Activated CD4-positive, alpha-beta T cell treated with anti-CD3 and anti-CD28 coated beads, Interleukin-2, amount 50 U/mL, for 16 hours (primary cell): ENCODE results near the gene RPS24.
"Not testable (repeated sequence)": the region's sequence is repeated elsewhere in the genome, so short reads cannot be mapped to it uniquely, and the experiment has no call there.

Experiments used
- DNase-seq: peaks from one replicate; pipeline ENCODE4 v3.0.0-alpha.2; 2020

RPS24 gene

DNA sequence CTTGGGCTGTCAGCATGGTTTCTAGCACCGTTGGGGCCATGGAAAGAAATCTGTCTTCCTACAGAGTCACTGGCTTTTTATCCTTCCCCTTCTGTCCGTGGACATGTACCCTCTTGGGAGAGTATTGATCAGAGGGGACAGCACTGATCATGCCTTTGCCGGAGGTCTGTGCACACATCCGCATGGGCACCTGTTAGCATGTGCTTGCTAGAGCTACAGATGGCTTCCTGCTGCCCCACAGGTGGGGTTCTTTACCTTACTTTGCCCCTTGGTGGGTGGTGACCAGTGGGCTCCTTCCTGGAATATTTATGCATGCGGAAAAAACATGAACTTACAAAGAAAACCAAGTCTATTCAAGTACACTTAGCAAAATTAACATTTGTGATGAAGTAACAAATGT is 24.9 kb downstream of the RPS24 start:
- no peak for DNase-seq

- no peak for DNase-seq
Observed at GRCh38 chr10:78059906-78060702, 26.4 kb downstream of the RPS24 start.

GRCh38 chr10:78062296-78062695 is 28.6 kb downstream of the RPS24 start:
- DNase-seq: no peak

DNA sequence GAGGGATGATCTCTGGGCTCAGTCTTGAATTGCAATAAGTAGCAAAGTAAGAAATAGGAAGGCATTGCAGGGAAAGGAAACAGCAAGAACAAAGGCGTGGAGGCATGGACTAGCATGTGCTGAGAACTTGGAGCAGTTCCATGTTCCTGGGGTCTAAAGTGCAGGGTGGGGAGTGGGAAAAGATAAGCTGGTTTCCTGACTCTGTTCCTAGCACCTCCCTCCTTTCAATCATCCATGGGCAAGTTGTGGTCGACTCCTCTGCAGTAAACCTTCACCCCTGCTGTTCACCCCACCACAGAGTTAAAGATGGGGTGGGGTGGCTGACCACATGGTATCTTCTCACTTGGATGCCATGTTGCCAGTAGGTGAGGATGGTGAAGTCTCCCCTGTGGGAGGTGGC is 29.6 kb downstream of the RPS24 start:
- no peak for DNase-seq

DNA sequence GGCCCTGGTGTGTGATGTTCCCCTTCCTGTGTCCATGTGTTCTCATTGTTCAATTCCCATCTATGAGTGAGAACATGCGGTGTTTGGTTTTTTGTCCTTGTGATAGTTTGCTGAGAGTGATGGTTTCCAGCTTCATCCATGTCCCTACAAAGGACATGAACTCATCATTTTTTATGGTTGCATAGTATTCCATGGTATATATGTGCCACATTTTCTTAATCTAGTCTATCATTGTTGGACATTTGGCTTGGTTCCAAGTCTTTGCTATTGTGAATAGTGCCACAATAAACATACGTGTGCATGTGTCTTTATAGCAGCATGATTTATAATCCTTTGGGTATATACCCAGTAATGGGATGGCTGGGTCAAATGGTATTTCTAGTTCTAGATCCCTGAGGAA is 31.3 kb downstream of the RPS24 start:
- not testable (repeated sequence) for DNase-seq

DNA sequence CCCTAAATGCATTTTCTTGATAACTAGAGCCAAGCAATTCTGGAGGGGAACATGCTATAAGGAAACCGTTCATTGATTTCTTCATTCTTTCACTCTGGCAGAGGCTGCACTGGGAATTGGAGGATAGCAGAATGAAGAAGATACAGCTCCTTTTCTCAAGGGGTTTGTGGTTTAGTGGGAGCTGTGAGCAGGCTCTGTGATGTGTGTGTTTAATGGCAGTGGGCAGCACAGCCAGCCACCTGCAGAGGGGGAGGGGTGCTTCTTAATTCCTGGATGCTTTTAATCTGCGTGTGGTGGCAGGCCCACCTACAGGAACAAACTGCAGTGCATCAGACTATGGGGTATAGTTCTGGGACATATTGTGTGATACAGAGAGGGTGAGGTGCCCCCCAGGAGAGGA is 31.9 kb downstream of the RPS24 start:
- no peak for DNase-seq

DNA sequence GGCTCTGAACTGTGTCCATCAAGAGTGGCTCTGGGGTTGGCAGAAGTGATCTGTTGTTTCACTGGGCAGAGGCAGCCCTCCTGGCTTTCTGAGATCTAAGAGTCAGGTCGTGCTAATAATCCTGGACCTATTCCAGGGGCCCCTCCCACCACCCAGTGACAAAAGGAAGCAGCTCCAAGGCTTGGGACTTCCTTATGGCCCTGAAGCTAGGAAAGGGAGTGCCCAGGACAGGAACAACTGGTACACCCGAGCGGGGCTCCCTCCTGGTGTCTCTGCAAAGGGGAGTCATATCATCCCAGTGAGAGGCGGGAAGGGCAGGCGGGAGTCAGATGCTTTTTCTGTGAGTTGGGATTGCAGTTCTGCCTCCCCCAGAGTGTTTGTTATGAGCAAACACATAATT is 32.3 kb downstream of the RPS24 start:
- DNase-seq: no peak

DNA sequence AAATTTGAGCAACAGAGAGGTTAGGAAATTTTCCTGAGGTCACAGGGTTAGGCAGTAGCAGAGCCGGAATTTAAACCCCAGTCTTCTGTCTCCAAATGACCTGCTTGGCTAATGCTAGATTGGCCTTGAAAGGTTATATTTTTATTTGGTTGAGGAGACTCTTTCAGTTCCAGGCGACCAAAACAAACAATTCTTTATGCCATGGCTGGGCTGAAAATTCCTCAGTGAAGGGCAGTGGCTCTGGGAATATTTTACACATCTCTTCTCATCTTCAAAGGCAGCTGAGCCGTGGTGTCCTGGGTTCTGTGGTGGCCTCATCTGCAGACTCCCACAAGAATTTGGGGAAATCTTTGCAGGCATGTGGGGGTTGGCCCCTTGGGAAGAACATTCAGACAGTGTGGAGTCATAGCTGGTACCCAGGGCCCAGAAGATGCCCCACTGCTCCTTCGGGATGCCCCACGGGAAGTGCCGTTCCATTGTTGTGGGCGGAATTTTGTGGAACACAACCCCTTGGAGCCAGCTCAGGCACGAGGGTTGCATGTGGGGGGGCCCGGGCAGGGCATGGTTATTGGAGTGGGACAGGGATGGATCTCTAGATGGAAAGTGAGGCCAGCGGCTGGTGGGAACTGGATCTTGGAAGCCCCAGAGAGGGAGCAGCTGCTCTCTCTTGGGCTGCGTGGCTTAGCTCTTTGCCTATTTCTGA is 33.2 kb downstream of the RPS24 start:
- DNase-seq: no peak

DNA sequence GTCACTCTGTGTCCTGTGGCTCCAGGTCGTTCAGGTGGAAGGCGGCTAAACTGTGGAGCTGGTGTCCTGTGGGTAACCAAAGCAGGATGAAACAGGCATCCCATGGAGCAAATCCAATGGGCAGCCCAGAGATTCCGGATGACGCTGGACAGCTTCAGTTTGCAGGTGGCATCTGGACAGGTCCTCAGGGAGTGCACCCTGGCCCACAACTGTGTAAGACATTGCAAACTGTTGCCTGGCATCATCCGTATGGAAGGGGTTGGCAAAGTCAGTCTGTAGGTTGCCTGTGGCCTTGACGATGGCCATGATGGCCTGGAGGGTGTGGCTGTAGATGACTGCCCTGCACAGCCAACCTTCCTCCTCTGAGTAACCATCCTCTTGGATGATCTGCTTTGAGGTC is 35.5 kb downstream of the RPS24 start:
- no peak for DNase-seq

GRCh38 chr10:78070064-78070463 is 36.4 kb downstream of the RPS24 start:
- not testable (repeated sequence) for DNase-seq

DNA sequence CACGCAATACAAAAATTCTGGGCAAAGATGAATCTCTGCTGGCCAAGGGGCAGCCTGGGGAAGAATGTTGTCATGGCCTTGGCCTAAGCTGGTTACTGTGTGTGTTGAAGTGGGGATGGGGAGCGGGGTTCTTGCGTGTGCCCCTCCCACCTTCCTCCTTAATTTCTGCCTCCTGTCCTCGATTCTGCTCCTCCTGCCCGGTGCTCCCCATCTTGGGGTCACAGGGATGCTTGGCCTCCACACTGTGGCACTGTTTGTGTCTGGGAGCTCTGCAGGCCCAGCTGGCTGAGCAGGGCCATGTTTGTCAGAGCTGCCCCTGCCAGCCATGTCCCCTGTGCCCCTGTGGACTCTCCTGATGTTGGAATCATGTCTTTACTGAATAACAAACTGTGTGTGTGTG is 37.1 kb downstream of the RPS24 start:
- DNase-seq: no peak

GRCh38 chr10:78071140-78071856 is 37.6 kb downstream of the RPS24 start:
- DNase-seq: no peak

DNA sequence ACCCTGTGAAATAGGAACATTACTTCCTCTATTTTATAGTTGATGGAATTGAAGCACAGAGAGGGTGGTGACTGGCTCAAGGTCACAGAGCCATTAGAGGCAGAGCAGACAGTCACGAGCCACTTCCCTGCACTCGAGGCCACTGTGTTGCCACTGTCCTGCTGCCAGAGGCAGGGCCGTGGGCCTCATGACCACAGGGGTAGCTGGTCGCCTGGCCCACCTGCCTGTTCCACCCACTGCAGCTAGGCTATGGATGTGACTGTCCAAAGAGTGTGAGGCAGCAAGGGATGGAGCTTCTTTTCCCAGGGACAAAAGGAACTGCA is 38.2 kb downstream of the RPS24 start:
- no peak for DNase-seq

GRCh38 chr10:78072504-78072903 is 38.8 kb downstream of the RPS24 start:
- no peak for DNase-seq

- DNase-seq: not testable (repeated sequence)
Observed at GRCh38 chr10:78075806-78076205, 42.1 kb downstream of the RPS24 start.

DNA sequence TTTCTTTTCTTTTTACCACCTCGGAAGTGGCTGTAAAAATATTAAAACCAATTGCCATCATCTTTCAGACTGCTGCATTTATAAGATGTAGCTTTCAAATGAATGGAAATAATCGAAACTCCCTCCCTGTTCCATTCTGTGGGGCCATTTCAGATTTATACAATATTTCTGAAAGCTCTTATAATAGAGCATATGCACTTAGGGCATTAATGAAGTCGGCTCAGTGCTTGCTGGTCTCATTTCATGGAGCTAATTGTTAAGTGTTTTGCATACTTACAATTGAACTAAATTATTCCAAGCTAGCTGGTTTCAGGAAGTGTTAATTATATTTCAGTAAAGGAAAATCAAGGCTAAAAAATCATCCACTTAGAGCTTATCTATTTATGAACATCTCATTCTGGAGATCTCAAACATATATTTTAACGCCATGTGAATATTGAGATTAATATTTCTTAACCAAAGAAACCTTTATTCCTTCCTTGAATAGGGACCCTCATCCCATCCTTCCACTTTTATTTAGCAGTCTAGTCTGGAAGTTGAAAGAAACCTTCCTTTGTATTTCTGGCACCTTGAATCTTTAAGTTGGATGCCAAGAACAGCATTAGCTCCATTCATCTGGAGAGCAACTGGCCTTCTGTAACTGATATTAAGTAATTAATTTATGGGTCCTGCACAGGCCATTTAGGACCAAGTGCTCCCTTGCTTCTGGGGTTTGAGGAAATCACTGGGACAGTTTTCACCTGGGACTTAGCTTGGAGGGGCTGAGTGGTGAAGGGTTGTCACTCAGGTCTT is 45.1 kb downstream of the RPS24 start:
- no peak for DNase-seq

- no peak for DNase-seq
Observed at GRCh38 chr10:78079411-78079810, 45.7 kb downstream of the RPS24 start.

DNA sequence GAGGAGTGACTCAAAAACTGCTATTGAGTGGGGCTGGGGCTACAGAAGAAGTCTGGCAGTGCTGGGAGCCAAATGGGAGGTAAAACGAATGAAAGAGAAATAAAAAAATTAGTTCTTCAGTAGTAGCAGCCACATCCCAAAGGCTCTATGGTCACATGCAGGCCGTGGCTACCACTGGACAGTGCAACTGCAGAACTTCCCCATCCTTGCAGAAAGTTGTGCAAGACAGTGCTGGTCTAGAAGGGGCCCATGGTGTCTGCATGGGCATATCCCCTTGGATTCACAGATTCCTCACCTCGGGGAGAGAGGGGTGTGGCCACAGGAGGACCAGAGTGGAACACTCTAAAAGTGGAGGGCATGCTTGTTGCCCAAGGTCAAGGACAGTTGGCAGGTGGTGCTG is 47.6 kb downstream of the RPS24 start:
- DNase-seq: no peak

GRCh38 chr10:78082636-78083035 is 49.0 kb downstream of the RPS24 start:
- no peak for DNase-seq
